ENCODE data around the gene FAM174C. TPM values are rescaled to one million over a fixed set of nuclear protein-coding genes. Genes with fewer than 3 reads are reported as not detected.

FAM174C gene
- total and polyA plus RNA-seq, 4 donors, result 14.6 to 79.8 (median 33.8) TPM

DNA sequence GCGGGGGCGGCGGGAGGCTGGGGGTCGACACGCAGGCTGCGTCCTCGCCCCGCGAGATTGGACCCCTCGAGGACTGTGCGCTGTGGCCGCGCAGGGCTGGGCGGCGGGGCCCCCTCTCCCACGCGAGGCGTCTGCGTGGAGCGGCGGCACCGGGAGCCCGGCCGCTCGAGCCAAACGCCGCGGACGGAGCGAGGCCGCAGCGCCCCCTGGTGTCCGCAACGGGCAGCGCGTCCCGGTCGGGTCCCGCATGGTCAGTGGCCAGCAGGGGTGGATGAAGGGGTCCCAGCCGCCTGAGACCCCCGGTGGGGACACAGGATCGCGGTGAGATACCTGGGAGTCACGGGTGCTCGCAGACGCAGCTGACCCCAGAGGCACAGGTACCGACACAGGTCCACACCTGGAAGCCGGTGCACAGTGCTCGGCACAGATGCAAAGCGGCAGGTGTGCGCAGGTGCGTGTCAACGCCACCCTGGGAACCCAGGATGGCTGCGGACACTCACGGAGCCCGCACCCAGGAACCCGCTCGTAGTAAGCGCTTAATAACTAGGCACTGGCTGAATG is 8.3 kb upstream of the FAM174C start:
- TF ChIP-seq RAD21 (IDR thresholded peaks at IDR 0.05) (peak; percentile 66 to 79), NR2F2 (IDR thresholded peaks at IDR 0.05) (no peak)
- TF ChIP-seq, protein P1, sequence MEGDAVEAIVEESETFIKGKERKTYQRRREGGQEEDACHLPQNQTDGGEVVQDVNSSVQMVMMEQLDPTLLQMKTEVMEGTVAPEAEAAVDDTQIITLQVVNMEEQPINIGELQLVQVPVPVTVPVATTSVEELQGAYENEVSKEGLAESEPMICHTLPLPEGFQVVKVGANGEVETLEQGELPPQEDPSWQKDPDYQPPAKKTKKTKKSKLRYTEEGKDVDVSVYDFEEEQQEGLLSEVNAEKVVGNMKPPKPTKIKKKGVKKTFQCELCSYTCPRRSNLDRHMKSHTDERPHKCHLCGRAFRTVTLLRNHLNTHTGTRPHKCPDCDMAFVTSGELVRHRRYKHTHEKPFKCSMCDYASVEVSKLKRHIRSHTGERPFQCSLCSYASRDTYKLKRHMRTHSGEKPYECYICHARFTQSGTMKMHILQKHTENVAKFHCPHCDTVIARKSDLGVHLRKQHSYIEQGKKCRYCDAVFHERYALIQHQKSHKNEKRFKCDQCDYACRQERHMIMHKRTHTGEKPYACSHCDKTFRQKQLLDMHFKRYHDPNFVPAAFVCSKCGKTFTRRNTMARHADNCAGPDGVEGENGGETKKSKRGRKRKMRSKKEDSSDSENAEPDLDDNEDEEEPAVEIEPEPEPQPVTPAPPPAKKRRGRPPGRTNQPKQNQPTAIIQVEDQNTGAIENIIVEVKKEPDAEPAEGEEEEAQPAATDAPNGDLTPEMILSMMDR (IDR thresholded peaks at IDR 0.05; ENCODE audit: low read depth, low read length, missing input control), result peak; percentile 92
- no peaks in the 10 kb centered on the region for H3K27me3 ChIP-seq (ENCODE audit: control insufficient read depth in 4 of 4, insufficient read depth in 4 of 4, low read length in 3 of 4)
- DNase-seq (ENCODE audit: low spot score), result peak; percentile 93
- no peaks in the 10 kb centered on the region for H3K9me3 ChIP-seq (ENCODE audit: control insufficient read depth in 4 of 4, low read length in 3 of 4)
- peaks cover 39 to 69% (median 56%) of the 10 kb centered on the region in 4 donors for H3K4me1 ChIP-seq (ENCODE audit: control insufficient read depth in 4 of 4, insufficient read depth in 4 of 4, low read length in 3 of 4)
- peak overlapping the region in 1 of 3 donors; percentile 55 for H3K4me3 ChIP-seq (ENCODE audit: low read depth in 1 of 3, low read length in 3 of 3)
- H3K36me3 ChIP-seq (ENCODE audit: control insufficient read depth in 4 of 4, insufficient read depth in 3 of 4, low read depth in 1 of 4, low read length in 3 of 4), result peaks cover 2 to 8% (median 5%) of the 10 kb centered on the region in 4 donors
- H3K27ac ChIP-seq (ENCODE audit: low read depth in 1 of 2, low read length in 2 of 2), result peak overlapping the region; percentile 73 to 80
- WGBS, result 1% methylated on average over 59 of the region's 59 CpGs
- H3K9ac ChIP-seq (ENCODE audit: low read depth in 1 of 2, low read length in 2 of 2), result peak overlapping the region in 1 of 2 donors; percentile 21

DNA sequence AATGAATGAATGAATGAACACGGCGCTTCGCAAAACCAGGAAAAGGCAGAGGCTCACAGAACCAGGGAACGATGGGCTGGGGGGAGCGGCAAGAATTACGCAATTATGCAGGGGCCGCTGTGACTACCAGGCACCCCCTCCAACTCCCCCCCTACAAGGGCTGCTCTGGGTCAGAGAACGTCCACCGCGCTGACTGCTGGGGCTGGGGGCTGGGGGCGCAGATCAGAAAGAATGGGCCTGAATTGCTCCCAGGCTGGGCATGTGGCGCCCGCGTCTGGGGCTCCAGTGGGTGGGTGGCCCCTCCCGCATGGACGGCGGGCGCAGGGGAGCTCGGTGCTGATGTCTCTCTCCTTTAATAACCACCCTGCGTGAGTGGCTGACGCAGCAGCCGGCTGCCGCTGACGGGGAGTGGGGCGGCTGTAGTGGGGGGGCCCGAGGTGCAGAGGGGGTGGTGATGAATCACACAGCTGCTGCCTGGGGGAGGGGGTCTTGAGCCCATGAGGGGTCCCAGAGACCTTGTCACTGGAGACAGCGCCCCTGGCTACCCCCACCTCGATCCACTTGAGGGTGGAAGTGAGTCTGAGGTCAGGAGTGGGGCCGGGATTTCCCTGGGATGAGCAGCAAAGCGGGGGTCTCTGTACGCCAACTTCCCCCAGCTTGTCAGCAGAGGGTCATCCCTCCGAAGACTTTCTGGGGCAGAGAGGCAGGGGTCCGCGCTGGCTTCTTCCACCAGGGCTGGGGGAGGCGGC is 7.7 kb upstream of the FAM174C start:
- Histone ChIP-seq H3K9ac (ENCODE audit: low read depth in 1 of 2, low read length in 2 of 2) (no peak overlapping the region), H3K9me3 (ENCODE audit: control insufficient read depth in 4 of 4, low read length in 3 of 4) (no peaks in the 10 kb centered on the region), H3K36me3 (ENCODE audit: control insufficient read depth in 4 of 4, insufficient read depth in 3 of 4, low read depth in 1 of 4, low read length in 3 of 4) (peaks cover 2 to 11% (median 8%) of the 10 kb centered on the region in 4 donors), H3K4me3 (ENCODE audit: low read depth in 1 of 3, low read length in 3 of 3) (no peak overlapping the region), H3K27ac (ENCODE audit: low read depth in 1 of 2, low read length in 2 of 2) (no peak overlapping the region), H3K27me3 (ENCODE audit: control insufficient read depth in 4 of 4, insufficient read depth in 4 of 4, low read length in 3 of 4) (no peaks in the 10 kb centered on the region), H3K4me1 (ENCODE audit: control insufficient read depth in 4 of 4, insufficient read depth in 4 of 4, low read length in 3 of 4) (peaks cover 34 to 69% (median 55%) of the 10 kb centered on the region in 4 donors)
- no peak for TF ChIP-seq RAD21 (IDR thresholded peaks at IDR 0.05)
- no peak for DNase-seq (ENCODE audit: low spot score)
- WGBS, result 54% methylated on average over 35 of the region's 35 CpGs

DNA sequence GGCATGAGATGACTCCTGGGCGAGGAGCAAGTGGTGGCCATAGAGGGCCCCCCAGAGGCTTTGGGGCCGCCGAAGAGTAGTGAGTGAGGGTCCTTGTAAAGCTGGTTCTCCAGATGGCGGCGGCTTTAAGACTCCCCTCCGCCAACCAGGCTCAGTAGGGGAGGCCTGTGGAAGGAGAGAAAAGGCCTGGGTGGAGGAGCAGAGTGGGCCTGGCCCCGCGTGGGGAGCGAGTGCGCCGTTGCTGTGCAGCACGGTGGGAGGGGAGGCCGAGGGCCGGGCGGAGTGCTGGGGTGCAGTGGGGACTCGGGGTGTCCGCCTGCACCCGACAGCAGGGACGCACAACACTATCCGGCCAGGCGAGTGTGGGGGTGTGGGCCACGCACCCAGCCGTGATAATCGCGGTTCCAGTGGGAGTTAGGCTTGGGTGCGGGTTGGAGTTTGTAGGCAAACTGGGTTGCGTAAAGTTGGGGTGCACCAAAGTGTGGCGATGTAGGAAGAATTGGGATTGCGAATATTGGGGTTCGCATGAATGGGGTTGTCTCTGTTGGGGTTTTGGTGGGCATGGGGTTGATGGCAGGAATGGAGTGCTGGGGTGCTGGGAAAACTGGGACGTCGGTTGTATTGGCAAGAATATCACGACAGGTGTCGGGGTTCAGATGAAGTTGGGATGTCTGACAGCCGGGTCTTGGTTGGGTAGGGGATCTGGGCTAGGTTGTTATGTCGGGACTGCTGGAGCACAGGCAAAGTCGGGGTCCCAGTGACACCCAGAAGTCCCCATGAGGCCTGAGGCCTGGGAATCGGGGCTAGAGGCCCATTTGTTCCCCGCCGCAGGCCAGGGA is 6.9 kb upstream of the FAM174C start:
- no peak overlapping the region for H3K4me3 ChIP-seq (ENCODE audit: low read depth in 1 of 3, low read length in 3 of 3)

More for the DNA sequence above, 6.9 kb upstream of the FAM174C start:
- Histone ChIP-seq H3K27ac (ENCODE audit: low read depth in 1 of 2, low read length in 2 of 2) (peak overlapping the region; percentile 90 to 91), H3K9me3 (ENCODE audit: control insufficient read depth in 4 of 4, low read length in 3 of 4) (no peaks in the 10 kb centered on the region), H3K4me1 (ENCODE audit: control insufficient read depth in 4 of 4, insufficient read depth in 4 of 4, low read length in 3 of 4) (peaks cover 34 to 73% (median 61%) of the 10 kb centered on the region in 4 donors), H3K27me3 (ENCODE audit: control insufficient read depth in 4 of 4, insufficient read depth in 4 of 4, low read length in 3 of 4) (no peaks in the 10 kb centered on the region), H3K36me3 (ENCODE audit: control insufficient read depth in 4 of 4, insufficient read depth in 3 of 4, low read depth in 1 of 4, low read length in 3 of 4) (peaks cover 10 to 17% (median 14%) of the 10 kb centered on the region in 4 donors), H3K9ac (ENCODE audit: low read depth in 1 of 2, low read length in 2 of 2) (peak overlapping the region; percentile 16 to 72)
- no peak for DNase-seq (ENCODE audit: low spot score)
- WGBS, result 57% methylated on average over 40 of the region's 40 CpGs
- TF ChIP-seq YY1 (IDR thresholded peaks at IDR 0.05) (no peak), TAF1 (conservative IDR thresholded peaks at IDR 0.05) (no peak), JUND (IDR thresholded peaks at IDR 0.05) (no peak), HNF4G (IDR thresholded peaks at IDR 0.05) (no peak), SP1 (IDR thresholded peaks at IDR 0.05) (no peak)
- TF ChIP-seq, protein P2, sequence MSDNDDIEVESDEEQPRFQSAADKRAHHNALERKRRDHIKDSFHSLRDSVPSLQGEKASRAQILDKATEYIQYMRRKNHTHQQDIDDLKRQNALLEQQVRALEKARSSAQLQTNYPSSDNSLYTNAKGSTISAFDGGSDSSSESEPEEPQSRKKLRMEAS (IDR thresholded peaks at IDR 0.05), result no peak
- TF ChIP-seq, protein P3, sequence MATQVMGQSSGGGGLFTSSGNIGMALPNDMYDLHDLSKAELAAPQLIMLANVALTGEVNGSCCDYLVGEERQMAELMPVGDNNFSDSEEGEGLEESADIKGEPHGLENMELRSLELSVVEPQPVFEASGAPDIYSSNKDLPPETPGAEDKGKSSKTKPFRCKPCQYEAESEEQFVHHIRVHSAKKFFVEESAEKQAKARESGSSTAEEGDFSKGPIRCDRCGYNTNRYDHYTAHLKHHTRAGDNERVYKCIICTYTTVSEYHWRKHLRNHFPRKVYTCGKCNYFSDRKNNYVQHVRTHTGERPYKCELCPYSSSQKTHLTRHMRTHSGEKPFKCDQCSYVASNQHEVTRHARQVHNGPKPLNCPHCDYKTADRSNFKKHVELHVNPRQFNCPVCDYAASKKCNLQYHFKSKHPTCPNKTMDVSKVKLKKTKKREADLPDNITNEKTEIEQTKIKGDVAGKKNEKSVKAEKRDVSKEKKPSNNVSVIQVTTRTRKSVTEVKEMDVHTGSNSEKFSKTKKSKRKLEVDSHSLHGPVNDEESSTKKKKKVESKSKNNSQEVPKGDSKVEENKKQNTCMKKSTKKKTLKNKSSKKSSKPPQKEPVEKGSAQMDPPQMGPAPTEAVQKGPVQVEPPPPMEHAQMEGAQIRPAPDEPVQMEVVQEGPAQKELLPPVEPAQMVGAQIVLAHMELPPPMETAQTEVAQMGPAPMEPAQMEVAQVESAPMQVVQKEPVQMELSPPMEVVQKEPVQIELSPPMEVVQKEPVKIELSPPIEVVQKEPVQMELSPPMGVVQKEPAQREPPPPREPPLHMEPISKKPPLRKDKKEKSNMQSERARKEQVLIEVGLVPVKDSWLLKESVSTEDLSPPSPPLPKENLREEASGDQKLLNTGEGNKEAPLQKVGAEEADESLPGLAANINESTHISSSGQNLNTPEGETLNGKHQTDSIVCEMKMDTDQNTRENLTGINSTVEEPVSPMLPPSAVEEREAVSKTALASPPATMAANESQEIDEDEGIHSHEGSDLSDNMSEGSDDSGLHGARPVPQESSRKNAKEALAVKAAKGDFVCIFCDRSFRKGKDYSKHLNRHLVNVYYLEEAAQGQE (IDR thresholded peaks at IDR 0.05), result no peak
- TF ChIP-seq, protein P4, sequence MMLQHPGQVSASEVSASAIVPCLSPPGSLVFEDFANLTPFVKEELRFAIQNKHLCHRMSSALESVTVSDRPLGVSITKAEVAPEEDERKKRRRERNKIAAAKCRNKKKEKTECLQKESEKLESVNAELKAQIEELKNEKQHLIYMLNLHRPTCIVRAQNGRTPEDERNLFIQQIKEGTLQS (IDR thresholded peaks at IDR 0.05), result no peak
- TF ChIP-seq, protein P5, sequence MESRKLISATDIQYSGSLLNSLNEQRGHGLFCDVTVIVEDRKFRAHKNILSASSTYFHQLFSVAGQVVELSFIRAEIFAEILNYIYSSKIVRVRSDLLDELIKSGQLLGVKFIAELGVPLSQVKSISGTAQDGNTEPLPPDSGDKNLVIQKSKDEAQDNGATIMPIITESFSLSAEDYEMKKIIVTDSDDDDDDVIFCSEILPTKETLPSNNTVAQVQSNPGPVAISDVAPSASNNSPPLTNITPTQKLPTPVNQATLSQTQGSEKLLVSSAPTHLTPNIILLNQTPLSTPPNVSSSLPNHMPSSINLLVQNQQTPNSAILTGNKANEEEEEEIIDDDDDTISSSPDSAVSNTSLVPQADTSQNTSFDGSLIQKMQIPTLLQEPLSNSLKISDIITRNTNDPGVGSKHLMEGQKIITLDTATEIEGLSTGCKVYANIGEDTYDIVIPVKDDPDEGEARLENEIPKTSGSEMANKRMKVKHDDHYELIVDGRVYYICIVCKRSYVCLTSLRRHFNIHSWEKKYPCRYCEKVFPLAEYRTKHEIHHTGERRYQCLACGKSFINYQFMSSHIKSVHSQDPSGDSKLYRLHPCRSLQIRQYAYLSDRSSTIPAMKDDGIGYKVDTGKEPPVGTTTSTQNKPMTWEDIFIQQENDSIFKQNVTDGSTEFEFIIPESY (IDR thresholded peaks at IDR 0.05), result no peak

Measured in liver (tissue), 9 donors.